A673 (cell line): ENCODE results near the gene OTOA.
"Not testable (repeated sequence)": the region's sequence is repeated elsewhere in the genome, so short reads cannot be mapped to it uniquely, and the experiment has no call there.

Experiments
- CTCF ChIP-seq: fragments of 300-800, 200-600 bp; sonication (generic); conservative IDR thresholded peaks from 2 replicates; pipeline ENCODE4 v1.5.1; 2017; ENCODE audit warnings: low read depth, mild to moderate bottlenecking, antibody characterized with exemption, low read length, moderate library complexity, mixed read lengths
- EZH2 ChIP-seq: fragments of 200-600 bp; sonication (generic); IDR thresholded peaks from 2 replicates; pipeline ENCODE4 v1.6.1; 2017; ENCODE audit warnings: borderline replicate concordance, low read depth, mild to moderate bottlenecking, mixed read lengths, antibody characterized with exemption, low read length; ENCODE audit not compliant: poor library complexity, severe bottlenecking

GRCh38 chr16:21770584-21770983 is 106.8 kb downstream of the OTOA start:
- TF ChIP-seq CTCF, EZH2: not testable (repeated sequence)
